Amniotic epithelial cell (primary cell): ENCODE results near the gene TP53RK.

Experiments used
- DNase-seq: peaks from one replicate; pipeline ENCODE4 v3.0.0-alpha.2; 2010; ENCODE audit warnings: low read depth

TP53RK gene

DNA sequence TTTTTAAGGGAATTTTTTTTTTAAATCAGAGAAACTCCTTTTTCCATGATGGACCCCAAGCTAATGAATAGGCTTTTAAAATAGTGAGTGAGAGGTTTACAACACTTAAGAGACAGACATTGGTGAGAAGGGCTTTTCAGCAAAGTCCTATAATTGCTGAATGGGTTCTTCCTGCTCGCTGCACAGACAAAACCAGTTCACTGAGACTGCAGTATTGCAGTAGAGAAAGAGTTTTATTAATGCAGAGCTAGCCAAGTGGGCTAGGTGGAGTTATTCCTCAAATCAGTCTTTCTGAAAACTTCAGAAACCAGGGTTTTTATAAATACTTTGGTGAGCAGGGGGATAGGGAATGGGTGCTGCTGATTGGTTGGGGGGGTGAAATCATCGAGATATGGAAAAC lies 17.0 kb upstream of the TP53RK start:
- no peak for DNase-seq

DNA sequence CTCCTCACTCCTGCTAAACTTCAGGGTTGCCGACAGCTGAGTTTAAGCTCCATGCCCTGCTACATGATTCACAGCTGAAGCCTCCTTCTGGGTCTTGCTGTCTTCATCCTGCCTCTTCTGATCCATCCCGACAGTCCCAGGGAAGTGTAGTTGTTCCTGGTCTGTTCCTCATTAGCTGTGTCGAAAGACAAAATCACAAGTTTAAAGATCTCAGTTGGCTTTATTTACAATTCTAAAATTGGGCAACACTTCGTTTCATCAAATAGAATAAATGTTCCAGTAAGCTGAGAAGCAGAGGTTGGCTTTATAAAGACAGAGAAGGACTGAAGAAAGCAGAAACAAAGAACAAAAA lies 16.1 kb upstream of the TP53RK start:
- DNase-seq, result peak; percentile 68

DNA sequence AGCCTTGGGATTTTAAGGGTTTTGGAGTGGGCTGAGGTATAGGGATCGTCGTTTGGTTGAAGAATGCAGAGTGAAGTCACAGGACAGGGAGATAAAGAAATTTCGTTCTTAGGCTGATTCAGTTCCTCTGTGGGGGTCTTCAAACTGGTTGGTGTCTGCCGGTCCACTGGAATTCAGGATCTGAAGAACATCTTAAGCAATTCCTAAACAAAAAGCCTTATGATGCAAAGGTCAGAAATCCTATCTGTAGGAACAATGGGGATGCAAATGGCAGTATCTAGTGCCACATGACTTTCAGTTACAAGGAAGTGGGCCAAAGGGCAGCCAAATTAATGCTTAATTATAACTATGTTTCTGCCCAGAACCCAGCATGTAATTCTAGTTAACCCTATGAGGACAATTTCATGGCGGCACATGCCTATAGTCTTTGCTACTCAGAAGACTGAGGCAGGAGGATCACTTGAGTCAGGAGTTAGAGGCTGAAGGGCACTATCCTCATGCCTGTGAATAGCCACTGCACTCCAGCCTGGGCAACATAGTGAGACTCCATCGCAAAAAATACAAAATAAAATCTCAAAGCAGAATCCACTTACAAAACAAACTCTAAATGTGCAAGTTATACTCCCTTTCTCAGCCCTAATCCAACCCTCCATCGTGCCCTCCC lies 15.6 kb upstream of the TP53RK start:
- peak; percentile 24 for DNase-seq

DNA sequence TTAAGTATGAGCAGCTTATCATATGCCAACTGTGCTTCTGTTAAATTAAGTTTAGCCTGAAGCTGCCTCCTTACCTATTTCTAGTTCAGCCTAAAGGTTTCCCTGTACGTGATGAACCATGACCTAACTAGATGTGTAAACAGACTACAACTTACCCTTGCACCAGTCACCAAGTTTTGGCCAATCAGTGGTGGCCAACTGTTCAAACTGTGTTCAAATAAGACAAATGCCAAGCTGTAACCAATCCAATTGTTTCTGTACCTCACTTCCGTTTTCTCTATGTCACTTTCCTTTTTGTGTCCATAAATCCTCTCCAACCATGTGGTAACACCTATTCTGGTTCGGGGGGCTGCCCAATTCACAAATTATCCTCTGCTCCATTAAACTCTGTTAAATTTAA lies 14.2 kb upstream of the TP53RK start:
- DNase-seq, result no peak

DNA sequence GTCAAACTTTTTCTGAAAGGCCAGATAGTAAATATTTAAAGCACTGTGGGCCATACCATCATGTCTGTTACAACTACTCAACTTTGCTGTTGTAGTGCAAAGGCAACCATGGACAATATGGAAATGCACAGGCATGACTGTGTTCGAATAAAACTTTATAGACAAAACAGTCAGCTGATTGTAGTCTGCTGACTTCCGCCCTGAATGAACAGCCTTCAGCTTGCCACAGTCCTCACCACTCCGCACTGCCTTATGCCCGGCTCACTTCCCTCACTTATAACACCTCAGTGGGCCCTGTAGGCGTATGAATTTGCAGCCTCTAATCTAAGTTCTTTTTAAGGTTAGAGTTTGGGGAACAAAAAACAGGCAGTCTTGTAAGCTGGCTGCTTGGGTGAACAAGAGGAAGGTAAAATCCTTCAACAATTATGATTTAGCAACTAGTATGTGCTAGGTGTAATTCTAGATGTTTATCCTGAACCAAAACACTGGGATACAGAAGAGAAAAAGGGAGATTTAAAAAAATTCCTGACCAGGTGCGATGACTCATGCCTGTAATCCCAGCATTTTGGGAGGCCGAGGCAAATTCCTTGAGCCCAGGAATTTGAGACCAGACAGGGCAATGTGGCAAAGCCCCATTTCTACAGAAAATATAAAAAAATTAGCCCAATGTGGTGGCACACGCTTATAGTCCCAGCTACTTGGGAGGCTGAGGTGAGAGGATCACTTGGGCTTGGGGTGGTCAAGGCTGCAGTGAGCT lies 13.4 kb upstream of the TP53RK start:
- no peak for DNase-seq

DNA sequence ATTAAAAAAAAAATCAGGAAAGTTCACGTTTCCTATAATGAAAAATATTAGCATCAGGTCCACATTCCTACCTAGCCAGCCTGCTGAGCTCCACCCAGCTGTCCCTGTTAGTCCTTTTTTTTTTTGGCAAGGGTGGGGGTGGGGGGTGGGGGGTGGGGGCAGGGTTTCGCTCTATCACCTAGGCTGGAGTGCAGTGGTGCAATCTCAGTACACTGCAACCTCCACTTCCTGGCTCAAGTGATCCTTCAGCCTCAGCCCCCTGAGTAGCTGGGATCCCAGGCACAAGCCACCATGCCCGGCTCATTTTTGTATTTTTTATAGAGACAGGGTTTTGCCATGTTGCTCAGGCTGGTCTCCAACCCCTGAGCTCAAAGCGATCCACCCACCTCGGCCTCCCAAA lies 12.7 kb upstream of the TP53RK start:
- no peak for DNase-seq

DNA sequence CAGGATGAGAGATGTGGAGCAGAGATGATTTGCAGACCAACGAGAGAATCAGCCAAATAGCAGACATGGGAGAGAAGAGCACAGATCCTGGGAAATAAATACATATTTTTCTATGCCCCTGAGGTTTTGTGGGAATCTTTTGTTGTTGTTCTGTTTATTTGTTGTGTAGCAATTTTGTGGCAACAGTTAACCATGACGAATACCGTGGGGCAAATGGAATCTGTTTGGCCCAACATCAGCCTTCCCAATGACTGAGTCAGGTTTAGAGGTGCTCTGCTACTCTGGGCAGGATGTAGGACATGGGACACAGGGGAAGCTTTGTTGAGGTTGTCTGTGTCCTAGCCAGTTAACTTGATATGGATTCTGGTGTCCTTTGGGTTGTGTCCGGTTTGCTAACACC lies 12.3 kb upstream of the TP53RK start:
- peak; percentile 62 for DNase-seq

DNA sequence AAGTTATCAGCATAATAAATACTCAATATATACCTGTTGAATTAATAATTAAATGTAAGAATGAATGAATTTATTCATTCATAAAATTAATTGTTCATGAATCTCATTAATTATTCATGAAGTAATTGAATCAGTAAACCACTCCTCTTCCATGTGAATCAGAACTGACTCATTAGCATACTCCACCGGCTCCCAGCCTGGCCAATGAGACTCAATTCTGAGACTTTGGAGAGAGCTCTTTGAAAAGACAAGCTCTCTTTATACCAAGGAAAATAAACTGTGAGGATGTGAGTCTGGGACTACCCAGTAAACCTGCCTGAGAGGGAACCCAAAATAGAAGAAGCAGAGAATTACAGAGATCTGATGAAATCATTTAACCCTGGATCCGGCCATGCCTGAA lies 11.8 kb upstream of the TP53RK start:
- DNase-seq, result no peak

DNA sequence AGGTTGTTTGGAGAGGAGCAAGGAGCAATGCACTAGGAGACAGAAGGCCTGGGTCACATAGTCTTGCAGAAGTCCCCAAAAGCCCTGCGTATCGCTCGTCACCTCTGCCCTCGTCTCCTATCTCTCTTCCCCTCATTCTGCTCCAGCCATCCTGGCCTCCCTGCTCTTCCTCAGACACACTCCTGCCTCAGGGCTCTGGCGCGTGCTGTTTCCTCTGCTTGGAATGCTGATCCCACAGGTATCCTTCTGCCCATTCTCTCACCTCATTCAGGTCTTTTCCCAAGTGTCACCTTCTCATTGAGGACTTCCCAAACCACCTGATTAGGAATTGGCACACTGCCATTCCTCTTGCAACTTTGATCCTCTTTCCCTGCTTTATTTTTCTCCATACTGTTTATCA lies 11.2 kb upstream of the TP53RK start:
- no peak for DNase-seq

DNA sequence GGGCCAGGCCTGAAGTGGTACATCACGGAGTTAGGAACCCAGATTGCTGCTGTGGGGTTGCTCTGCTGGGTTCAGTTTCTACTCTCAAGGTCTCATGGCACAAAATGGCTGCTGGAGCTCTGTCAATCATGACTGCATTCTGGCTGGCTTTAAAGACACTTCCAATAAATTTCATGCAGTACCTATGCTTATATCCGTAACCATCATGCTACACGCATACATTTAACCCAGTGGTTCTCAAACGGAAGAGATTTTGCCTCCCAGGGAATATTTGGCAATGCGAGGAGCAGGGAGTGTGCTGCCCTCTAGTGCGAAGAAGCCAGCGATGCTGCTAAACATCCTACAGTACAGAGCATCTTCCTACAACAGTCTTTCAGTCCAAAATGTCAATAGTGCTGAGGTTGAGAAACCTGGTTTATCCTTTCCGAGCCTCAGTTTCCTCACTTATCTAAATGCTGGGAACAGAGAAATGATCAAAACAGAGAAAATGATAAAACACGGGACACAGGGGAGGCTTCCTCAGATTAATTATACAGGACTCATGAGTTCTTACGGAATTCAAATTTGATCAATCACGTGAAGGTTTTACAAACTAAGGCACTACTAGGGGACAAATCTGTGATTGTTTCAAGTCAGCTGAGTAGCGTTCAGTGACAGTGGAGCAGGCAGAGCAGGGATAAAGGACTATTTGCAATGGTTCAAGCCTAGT lies 10.6 kb upstream of the TP53RK start:
- DNase-seq, result peak; percentile 25

DNA sequence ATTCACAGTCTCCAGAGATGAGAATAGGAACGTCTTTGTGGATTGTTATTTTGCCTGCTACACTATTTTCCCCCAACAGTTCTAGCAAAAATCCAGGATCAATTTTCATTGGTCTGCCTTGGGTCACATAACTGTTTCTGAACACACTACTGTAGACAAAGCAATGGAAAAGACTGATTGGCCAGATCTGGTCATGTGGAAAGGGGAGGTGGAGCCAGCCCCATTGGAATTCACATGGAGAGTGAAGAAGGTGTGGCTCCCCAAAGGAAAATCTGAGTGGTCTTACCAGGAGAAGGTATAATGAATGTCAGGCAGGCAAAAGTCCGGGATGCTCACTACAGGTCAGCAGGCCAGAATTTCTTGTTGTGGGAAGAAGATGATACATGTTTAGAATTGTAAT lies 9.5 kb upstream of the TP53RK start:
- no peak for DNase-seq

DNA sequence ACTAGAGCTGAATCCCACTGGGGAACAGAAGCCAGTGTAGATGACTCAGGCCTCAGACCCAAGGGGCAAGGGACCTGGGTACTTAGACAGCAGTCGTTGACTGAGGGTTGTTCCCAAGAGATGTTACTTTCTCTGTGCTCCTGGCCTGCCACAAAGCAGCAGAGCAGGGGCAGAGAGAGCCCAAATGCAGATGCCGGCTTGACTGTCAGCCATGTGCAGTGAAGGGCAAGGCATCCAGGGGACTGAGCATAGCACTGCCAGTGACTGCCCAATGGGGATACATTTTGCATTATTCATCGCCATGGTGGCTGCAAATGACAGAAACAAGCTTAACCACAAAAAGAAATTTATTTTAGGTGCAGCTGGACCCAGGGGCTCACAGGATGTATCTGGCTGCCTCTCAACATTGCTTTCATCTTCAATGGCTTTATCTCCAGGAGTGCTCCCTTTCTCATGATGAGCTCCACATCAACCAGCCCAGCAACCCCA lies 7.6 kb upstream of the TP53RK start:
- DNase-seq, result no peak

DNA sequence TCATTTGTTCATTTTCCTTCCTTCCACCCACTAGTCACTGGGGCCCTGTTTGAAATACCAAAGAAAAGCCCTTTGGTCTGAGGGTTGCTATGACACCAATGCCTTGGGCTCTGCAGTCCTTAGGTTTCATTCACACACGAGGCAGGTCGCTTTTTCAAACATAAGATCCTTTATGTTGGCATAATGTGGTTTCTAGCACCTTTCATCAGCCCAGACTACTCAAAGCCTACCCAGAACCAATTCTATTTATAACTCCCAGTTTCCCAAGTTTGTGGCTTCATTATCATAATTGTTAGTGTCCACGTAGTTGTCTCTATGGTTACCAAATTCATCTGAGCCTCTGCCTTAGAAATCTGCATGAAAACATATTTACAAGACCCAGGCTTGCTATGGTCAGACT lies 6.6 kb upstream of the TP53RK start:
- DNase-seq, result peak; percentile 86

DNA sequence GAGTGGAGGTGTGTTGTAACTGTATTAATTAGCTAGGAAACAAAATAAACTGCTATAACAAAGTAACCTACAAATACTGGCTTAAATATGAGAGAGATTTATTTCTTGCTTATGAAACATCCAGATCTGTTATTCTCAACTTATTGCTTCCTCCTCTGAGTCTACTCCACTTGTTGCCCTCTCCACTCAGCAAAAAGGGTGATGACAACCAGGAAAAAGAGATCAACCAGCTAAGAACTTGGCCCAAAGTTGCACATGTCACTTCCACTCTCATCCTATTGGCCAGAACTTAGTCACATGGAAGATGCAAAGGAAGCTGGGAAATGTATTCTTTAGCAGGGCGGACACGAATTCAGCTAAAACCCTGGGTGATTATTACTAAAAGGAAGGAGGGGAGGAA lies 5.2 kb upstream of the TP53RK start:
- peak; percentile 64 for DNase-seq

DNA sequence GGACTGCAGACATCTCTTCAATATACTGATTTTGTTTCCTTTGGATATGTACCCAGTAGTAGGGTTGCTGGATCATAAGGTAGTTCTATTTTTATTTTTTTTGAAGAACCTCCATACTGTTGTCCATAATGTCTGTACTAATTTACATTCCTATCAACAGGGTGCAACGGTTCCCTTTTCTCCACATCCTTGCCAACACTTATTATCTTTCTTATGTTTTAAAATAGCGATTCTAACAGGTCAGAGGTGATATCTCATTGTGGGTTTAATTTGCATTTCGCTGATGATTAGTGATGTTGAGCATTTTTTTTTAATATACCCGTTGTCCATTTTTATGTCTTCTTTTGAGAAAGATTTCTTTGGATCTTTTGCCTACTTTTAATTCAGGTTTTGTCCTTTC lies 2.0 kb upstream of the TP53RK start:
- DNase-seq, result no peak

DNA sequence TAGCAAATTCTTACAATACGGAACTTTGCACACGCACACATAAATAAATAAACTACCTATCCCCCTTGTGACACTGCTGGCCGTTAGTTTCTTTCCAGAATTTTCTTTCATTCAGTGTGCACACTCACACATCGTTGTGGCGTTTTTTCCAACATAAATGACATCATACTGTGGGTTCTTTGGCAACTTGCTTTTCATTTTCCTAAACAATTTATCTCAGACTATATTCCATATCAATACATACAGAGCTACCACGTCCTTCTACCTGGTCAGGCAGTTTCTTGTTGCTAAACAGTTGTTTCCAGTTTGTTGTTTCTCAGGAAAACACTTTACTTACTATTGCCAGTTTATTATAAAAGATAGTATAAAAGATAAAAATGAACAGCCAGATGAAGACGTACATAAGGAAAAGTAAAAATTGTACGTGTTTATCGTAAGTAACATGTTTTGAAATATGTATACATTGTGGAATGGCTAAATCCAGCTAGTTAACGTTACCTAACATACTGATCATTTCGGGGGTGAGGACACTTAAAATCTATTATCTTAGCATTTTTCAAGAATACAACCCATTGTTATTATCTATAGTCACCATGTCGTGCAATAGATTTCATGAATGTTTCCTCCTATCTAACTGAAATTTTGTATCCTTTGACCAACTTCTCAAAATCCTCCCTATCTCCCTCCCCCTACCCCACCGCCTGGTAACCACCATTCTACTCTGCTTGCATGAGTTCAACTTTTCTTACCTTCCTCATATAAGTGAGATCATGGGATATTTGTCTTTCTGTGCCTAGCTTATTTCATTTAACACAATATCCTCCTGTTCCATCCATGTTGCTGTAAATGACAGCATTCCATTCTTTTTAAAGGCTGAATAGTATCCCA lies 1.2 kb upstream of the TP53RK start:
- peak; percentile 38 for DNase-seq

DNA sequence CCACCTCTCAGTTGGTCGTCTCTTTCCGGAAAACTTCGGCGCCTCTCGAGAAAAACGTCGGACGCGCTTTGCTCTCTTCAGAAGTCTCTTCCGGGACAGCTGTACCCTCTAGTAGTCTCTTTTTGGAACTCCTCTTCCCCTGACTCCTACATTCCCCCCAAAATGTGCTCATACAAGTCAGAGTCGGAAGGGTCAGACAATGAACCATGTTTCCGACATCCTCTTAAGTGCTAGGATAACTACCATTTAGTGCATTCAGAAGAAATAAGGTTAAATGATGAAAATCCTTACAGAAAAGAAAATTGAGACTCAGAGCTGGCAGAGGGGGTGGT lies 476 bp upstream of the TP53RK start:
- DNase-seq, result no peak

DNA sequence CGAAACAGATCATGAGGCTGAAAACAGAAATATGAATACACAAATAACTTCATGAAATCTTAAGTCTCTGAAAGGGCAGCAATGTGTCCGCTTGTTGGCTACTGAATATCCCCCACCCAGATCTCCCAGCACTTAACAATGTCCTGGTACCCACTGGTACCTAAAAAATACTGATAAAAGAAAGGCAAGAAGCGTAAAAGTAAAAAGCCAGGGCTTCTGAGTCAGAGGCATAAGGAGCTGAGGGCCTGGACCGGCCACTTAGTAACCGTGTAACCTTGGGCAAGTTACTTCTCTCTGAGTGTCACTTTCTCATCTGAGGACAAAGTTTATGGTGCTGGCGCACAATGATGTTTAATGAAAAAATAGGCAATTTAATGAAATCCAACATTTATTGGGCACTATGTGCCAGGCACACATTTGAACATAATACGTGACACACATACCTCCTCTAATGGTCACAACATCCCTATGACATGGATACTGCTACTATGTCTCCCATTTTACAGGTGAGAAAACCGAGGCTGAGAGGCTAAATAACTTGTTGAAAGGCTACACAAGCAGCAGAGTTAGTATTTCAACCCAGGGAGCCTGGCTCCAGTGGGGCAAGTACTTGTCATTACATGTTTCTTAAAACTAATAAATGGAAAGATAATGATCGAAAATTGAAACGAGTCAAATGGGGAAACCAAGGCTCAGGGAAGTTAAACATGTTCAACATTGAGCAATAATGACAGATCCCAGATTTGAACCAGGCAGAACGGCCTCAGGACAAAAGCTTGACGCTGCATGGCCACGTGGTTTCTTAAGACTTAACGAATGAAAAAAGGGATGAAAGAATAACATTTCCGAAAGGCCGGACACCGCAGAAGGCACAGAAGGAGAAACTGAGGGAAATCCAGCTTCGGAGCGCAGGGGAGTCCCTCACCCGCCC lies 828 bp downstream of the TP53RK start:
- peak; percentile 79 for DNase-seq

DNA sequence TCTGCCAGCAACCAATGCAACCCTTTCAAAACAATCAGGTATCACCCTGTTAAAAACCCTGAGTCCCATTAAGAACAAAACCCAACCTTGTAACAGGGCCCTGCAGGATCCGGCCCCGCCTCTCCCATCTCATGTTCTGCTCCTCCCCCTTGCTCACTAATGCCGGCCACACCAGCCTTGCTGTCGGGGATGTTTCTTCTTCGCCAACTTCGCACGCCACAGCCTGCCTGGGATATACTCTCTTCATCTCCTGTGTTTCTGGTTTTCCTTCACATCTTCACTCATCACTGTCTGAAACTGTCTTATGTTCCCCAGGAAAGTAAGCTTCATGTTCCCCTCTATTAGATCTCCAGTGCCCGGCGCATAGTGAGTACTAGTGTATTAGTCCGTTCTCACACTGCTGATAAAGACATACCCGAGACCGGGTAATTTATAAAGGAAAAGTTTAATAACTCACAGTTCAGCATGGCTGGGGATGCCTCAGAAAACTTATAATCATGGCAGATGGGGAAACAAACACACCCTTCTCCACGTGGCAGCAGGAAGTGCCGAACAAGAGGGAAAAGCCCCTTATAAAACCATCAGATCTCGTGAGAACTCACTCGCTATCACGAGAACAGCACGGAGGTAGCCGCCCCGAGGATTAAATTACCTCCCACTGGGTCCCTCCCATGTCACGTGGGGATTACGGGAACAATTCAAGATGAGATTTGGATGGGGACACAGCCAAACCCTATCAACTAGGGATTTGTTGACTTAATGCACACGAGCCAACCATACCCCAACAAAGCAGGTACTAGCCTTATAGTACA lies 5.1 kb downstream of the TP53RK start:
- peak; percentile 75 for DNase-seq

DNA sequence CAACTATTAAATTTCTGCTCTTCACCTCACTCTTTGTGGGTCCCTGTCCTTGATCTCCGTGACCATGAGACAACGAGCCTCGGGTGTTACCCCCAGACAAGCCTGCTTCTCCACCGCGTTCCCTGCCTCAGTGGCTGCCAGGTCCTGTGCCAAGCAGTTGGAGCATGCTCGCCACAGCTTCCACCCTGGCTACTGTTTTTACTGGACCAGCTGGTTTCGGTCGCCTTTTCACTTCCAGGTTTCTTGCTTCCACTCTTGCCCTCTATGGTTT lies 5.6 kb downstream of the TP53RK start:
- DNase-seq, result no peak
